Left ventricle myocardium superior (tissue), 1 donor: ENCODE data around the gene PLA2G4E. TPM values are rescaled to one million over a fixed set of nuclear protein-coding genes. Genes with fewer than 3 reads are reported as not detected.

Experiments used
- ATAC-seq: fragments of 200-7000 bp; cut with Tn5 transposase; one replicate; pipeline ENCODE4 v1.9.1; 2020; ENCODE audit warnings: mild to moderate bottlenecking, moderate library complexity
- DNase-seq: peaks from one replicate; pipeline ENCODE4 v3.0.0-alpha.2; 2020
- intact Hi-C: fragments of 100-400 bp; cut with micrococcal nuclease; formaldehyde crosslinking; loops from one replicate; pipeline ENCODE4 v1.11.0; 2022
- total RNA-seq: library from RNA; stranded (reverse); fragmentation: NEBNext Ultra II Directional; extraction: Animal tissue kit (Norgen Biotek cat#: 25700); gene quantifications from one replicate; pipeline ENCODE4 v1.2.1, GENCODE V29; 2021
- donor health status: DM: no; HTN: yes; CAD: no; lungs with severe emphysema.

Gene PLA2G4E
- total RNA-seq, 1 donor from 2014 or later, result not detected

DNA sequence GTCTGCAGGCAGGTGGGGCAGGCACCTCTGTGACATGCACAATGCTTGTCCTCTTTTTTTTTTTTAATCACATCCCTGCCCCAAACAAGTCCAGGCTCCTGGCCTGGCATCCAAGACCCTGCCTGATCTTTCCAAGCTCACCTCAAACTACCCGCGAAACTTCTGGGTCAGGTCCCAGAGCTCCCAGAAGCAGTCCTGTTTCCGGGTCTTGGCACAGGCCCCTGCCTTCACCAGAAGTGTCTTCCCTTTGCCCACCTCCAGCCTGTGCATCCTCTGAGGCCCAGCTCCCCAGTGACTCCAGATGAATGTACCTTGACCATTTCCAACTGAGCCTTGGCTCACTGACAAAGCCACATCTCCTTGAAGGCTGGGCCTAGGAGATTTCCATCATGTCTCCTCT, 23.0 kb downstream of the PLA2G4E start:
- intact Hi-C loops, result no loop called here
- no peak for ATAC-seq
- no peak for DNase-seq

DNA sequence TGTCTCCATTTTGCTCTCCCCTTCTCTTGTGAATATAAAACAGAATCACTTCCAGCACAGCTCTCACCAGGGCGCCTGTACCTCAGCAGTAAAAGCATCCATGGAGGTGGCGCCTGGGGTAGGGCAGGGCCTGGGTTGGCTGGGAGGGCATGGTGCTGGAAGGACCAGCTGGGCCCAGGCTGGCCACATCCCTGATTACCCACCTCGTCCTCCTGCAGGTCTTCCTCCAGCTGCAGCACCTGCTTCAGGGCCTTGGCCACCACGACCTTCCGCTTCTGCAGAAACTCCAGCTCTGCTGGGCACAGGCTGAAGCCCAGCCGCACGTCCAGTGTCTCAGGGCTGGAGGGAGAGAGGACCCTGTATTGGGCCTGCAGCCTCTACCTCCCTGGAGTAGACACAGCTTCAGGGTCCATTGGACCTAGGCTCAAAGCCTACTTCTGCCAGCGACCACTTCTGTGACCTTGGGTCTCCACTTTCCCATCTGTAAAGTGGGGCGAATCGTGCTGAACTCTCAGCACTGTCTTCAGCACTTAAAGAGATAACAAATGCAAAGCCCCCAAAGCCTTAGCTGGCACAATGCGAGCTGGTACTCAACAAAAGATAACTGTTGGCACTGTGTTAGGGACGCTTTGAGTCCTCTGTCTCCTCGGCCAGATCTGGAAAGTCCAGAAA, 23.8 kb downstream of the PLA2G4E start:
- intact Hi-C loops, result no loop called here
- DNase-seq (peak; percentile 19), ATAC-seq (peak; percentile 21)

DNA sequence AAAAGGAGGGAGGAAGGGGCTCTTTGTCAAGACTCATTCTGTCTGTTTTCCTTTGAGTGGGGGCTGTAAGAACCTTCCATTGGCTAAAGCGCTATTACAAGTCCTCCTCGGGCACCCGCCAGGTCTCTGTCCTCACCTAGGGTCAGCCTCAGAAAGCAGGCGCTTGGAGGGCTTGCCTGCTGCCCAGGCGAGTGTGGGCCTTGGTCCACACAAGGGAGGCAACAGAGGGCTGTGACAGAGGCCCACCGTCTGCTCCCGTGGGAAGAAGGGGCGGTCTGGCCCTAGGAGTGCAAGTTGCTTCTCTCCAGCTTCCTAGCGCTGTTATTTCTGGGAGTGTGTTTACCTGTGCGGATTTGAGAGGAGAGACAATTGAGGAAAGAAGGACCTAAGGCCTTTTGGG, 24.5 kb downstream of the PLA2G4E start:
- intact Hi-C loops, result no loop called here
- ATAC-seq (no peak), DNase-seq (no peak)

DNA sequence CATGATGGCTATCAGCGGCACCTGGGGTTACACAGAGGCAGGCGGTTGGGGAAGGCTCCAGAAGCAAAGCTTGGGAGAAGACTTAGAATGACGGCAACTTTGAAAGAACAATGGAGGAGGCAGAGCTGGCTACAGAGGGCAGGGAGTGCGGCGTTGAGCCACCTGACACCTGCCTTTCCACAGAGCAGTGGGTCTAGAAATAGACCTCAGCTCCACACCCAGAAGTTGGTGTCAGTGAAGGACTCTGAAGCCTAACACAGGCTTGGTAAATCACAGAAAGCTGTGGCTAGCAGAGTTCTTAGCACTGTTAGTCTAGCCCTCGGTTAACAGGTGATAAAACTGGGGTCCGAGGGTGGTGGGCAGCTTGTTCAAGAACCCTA, 25.4 kb downstream of the PLA2G4E start:
- ATAC-seq (no peak), DNase-seq (no peak)
- intact Hi-C loops, result no loop called here

DNA sequence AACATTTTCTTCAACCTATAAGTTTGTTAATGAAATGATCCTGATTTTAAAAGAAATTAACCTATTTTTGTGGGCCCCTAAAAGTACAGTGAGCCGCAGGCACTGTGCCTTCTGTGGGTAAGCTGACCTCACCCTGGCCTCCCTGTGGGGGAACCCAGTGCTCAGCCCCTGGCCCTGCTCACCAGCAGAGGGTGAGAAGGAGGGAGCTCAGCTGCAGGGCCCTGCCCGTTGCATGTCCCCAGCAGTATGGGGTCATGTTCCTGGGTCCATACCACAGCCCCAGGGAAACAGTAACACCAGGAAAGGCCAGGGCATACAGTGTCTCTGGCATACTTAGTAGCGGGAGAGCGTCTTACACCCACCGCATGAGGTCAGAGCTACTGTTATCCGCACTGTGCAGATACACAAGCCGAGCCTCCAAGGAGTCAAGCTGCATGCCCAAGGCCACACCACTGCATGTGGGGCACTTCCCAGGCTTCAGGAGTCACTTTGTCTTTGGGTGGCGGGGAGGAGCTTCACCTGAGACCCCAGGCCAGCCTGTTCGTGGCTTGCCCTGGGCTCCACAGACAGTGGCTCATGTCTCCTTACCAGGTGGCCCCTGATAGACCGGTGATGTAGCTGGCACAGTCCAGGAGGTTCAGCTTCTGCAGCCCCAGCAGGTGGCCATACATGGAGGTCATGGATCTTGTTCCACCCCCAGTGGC, 25.9 kb downstream of the PLA2G4E start:
- no peak for DNase-seq
- ATAC-seq, result no peak
- intact Hi-C loops, result loop anchor here (5.0 kb wide), 1 partner anchor 62 kb away; no protein-coding TSS in a partner anchor

DNA sequence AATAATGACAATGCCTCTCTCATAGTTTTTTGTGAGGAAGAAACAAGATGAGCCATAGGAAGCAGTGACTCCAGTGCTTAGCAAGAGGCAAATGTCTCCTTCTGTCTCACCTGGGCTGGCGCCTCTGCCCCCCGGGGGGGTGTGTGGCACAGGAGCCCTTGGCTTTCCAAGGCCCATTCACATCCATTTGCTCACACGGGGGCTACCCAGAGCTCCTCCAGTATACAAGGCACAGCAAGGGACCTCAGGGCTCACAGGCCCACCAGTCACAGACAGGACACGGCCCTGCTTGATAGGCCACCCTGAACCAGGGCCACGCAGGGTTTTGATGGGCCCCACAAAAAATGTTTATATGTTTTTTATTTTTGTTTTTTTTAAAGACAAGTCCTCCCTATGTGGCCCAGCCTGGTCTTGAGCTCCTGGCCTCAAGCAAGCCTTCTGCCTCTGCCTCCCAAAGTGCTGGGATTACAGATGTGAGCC, 26.6 kb downstream of the PLA2G4E start:
- no peak for DNase-seq
- intact Hi-C loops, result loop anchor here (5.0 kb wide), 1 partner anchor 63 kb away; no protein-coding TSS in a partner anchor
- no peak for ATAC-seq

DNA sequence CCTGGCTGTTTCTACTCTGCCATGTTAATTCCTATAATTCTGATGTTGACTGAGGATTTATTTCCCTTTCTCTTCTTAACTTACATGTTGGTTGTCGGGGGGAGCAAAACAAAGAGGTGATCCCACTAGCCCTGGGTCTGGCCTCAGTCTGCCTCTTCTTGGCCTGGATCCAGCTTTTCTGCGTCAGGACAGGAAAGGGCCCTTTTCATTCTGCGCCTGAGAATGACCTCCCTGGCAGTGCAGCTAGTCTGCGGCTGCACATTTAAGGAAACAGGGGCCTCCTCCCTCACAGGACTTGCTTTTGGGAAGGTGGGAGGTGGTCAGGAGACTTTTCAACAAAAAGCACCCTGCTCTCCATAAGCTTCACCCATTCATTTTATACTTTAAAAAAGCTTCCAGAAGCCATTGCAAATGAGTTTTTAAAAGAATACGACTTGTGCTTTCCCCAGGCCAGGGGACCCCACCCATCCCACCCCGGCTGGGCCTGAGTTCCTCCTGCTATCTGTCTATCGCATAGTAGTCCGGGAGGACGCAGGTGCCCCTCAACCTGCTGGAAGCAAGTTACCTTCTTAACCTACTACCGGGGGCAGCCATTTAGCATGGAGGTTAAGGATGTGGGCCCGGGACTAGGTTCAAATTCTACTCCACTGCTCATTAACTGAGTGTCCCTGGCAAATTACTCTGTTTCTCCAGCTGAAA, 27.2 kb downstream of the PLA2G4E start:
- ATAC-seq (no peak), DNase-seq (no peak)
- intact Hi-C loops, result loop anchor here (5.0 kb wide), 1 partner anchor 64 kb away; no protein-coding TSS in a partner anchor

DNA sequence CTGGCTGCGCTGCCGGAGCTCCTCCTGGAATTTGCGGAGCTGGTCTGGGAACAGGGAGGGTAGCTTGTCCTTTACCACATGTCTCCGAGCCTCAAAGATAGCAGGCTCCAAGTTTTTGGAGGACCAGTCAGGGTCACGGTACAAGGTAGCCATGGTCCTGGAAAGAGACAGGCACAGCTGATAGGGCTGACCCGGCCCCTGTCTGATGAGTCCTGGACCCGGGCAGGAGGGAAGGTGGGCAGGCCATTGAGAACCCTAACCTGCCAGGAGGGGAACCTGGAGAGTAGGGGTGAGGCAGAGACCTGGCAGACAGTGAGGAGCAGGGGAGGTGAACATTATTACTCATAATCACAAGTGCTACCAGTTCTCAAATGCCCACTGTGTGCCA, 28.0 kb downstream of the PLA2G4E start:
- ATAC-seq (no peak), DNase-seq (no peak)
- intact Hi-C loops, result loop anchor here (5.0 kb wide), 1 partner anchor 65 kb away; no protein-coding TSS in a partner anchor

DNA sequence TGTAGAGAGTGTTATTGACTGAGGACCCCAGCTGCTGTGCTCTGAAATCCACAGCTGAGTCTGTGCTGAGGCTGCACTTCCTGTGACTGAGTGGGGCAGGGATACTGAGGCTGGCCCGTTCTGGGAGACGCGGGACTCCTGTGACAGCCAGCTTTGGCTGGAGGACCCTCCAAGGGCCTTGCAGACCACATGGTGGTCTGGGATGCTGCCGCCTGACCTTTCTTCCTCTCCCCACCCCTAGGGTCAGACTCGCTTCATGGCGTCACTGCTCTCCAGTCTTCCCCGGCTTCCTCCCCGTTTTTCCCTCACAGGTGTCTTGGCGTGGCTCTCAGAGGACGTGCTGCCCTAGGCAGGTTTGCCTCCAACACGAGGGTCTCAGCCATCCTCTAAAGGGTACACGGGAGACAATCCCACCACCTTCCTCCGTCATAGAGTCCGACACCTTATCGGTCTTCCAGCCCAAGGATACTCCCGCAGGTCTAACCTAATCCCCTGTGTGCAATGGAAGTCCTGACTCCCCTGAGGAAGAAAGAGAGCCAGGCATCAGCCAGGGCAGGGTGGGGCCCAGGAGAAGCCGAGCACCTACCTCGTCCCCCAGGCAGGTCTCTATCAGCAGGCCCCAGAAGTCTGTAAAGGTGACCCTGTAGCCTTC, 28.6 kb downstream of the PLA2G4E start:
- DNase-seq (no peak), ATAC-seq (no peak)
- intact Hi-C loops, result loop anchor here (5.0 kb wide), 1 partner anchor 65 kb away; no protein-coding TSS in a partner anchor

DNA sequence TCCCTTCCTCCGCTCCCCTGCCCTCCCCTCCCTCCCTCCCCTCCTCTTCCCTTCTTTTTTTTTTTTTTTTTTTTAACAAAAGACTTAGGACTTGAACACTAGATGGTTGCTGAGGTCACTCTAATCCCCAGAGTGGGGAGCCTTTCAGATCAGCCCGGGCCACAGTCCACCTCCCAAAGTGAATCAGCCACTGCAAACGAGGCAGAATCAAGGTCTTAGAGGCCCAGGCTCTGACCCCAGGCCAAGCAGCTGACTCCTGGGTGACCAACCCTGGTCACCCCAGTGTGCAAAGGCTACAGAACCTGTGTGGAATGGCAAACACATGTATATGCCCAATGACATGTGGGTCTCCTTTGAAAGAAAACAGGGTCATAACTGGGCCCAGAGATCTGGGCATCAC, 30.2 kb downstream of the PLA2G4E start:
- ATAC-seq (no peak), DNase-seq (no peak)
- intact Hi-C loops, result loop anchor here (5.0 kb wide), 1 partner anchor 67 kb away; no protein-coding TSS in a partner anchor

DNA sequence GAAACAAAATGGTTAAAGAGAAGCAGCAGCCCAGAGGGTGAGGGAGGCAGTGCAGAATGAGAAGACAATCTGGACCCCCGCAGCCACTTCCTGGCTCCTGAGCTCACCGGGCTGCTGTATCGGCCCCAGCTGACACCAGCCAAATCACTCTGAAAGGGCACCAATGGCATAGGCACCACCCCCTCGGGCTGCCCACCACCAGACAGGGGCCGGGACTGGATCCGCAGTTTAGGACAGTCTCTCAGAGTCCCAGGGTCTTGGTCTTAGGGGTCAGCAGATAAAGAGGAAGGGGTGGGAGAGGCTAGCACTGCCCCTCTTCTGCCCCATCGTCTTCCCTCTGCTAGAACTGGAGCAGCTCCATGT, 30.6 kb downstream of the PLA2G4E start:
- no peak for ATAC-seq
- DNase-seq, result no peak
- intact Hi-C loops, result loop anchor here (5.0 kb wide), 1 partner anchor 67 kb away; no protein-coding TSS in a partner anchor

DNA sequence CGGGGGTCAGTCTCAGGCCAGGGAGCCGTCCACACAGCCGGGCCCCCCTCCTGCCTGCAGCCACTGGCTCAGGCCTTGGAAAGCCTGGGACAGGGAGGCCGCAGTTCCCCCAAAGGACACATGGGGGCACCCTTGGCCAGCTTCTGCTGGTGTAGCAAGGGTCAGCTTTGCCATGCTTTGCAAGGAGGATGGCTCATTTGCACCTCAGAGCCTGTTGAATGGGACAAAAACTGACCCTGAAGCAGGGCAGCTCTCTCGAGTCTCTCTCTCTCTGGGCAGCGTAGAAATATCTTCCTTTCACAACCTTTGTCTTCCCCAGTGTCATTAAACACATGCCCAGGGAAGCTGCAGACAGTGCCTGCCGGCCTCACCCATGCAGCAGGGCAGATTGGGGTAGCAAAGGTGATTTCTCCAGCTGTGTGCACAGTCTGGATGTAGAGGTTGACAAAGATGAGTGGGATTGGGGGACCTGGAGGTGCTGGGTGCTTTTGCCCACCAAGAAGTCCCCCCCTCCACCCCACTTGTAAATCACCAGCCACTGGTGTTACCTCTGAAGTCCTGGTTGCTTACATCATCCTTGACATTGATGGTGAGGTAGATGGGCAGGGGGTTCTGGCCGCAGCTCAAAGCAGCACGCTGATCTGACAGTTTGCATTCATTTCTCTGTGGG, 31.1 kb downstream of the PLA2G4E start:
- DNase-seq (peak; percentile 89), ATAC-seq (peak; percentile 92)
- intact Hi-C loops, result loop anchor here (5.0 kb wide), 1 partner anchor 68 kb away; no protein-coding TSS in a partner anchor

DNA sequence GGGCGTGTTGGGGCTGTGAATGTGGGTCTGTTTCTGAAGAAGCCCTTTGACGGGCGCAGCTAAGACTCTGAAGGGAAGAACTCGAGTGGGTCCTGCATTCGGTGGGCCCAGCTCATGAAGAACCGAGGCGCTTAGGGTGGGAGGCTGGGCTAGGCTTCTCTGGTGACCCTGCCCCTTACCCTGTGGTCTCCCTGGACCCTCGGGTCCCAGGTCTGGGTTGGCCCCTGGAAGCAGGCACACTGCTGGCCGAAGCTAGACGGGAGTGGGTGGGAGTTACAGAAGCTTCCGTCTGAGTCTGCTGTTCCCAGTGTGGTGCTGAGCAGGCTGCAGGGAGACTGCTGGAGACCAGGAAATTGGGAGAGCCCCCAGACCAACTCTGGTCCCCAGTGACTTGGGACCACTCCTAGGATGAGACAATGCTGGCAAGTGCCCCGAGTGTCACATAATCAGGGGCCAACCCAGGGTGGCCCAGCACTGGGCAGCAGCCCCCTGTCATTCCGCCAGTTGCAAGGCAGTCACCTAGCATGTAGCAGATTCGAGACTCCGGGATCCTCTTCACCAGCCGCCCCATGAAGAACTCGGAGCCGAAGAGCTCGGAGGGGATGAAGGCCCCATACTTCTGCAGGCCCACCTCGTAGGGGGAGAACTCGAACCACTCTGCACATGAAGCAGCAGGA, 31.8 kb downstream of the PLA2G4E start:
- no peak for ATAC-seq
- intact Hi-C loops, result no loop called here
- no peak for DNase-seq

DNA sequence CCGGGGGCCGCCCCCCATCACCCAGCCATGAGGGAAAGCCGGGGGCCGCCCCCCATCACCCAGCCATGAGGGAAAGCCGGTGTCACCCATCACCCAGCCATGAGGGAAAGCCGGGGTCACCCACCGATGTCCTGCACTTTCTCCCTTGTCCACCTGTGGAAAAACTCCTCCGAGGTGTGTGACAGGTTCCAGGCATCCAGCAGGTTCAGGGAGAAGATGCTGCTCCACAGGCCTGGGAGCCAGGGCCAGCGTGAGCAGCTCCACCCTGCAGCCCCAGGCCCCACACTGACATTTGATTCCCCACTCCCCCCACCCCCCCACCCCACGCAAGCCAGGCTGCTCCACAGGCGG, 32.9 kb downstream of the PLA2G4E start:
- intact Hi-C loops, result no loop called here
- no peak for ATAC-seq
- no peak for DNase-seq

DNA sequence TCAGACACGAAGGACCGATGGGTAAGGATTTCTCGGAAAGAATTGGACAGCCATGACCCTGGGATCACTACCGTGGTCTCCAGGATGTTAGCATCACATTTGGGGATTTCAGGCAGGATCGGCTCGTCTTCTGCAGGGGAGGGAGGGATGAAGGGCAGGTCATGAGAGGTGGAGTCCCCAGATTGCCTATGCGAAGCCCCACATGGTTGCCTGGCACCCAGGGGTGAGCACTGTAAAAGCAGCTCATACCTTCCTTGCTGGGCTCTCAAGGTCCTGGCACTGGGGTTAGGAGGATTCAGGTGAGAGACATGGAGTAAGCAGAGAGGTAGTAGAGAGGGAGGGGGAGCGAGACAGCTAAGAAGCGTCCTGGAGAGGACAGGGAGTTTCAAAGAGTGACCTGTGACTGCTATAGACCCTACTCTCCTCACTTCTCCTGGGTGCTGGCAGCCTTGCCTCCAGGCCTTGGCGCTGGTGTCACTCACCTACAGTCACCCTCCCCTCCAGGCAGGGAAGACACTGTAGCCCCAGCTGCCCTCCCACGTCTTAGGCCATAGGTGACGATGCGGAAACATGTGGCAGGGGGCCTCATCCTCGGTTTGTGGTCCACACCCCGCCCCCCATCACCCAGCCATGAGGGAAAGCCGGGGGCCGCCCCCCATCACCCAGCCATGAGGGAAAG, 33.5 kb downstream of the PLA2G4E start:
- intact Hi-C loops, result no loop called here
- no peak for ATAC-seq
- no peak for DNase-seq

DNA sequence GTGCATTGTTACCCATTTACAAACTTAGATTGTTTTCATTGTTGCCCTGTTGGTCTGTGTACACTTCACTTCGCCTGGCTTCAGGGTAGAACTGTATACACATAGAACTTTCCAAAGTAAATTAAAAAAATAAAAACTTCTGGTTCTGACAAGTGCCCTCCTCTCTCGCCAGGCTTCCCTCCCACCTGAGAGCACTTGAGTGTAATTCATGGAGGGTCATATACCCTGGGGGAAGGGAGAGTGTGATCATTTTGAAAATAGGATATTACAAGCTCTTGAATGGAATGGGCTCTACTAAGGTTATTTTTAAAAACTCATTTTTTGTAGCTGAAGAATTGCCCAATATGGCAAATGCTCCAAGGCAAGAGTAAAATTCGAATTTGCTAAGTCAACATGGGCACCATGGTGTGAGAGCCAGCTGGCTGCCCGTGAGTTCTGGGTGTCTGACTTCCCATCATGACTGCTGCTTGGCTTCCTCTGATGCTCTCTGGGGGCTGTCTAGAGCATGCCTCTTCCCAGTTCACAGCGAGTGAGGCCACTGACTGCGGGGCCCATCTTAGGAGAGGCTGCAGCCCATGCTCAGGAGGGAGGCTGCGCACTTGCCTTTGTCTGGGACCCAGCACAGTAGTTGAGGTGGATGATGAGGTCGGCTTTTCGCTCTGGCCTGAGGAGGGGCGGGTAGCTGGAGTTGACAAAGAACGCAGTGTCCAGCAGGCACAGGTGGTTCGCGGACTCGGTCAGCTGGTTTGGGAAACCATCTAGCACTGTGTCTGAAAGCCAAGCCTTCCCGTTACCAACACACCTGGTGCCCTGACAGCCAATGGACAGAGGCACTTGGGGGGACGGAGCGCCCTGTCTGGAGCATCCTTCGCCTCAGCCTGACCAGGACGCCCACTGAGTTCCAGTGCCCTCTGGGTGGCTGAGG, 35.3 kb downstream of the PLA2G4E start:
- intact Hi-C loops, result no loop called here
- no peak for ATAC-seq
- no peak for DNase-seq

DNA sequence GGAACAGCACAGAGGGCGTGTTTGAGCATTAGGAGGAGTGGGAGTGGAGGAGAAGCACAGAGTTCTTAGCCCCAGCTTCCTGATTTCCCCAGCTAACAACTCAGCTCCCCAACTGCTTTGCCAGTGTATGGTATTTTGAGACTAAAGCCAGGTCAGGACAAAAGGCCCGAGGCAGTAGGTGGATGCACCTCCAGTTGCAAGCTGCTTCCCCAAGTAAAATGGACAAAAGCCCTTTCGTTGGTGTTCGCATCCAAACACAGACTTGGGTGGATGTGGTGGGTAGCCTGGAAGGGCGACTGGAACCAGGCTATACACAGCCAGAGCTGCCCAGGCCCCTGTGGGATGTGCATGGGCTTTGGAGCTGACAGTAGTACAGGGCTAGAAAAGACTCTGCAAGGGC, 36.2 kb downstream of the PLA2G4E start:
- intact Hi-C loops, result no loop called here
- DNase-seq (no peak), ATAC-seq (no peak)
